ENCODE data around the gene EML4.
A peak's percentile ranks its signal among the peaks of the same experiment; 100 is the strongest.
"Not testable (repeated sequence)": the region's sequence is repeated elsewhere in the genome, so short reads cannot be mapped to it uniquely, and the experiment has no call there.

EML4 gene, protein sequence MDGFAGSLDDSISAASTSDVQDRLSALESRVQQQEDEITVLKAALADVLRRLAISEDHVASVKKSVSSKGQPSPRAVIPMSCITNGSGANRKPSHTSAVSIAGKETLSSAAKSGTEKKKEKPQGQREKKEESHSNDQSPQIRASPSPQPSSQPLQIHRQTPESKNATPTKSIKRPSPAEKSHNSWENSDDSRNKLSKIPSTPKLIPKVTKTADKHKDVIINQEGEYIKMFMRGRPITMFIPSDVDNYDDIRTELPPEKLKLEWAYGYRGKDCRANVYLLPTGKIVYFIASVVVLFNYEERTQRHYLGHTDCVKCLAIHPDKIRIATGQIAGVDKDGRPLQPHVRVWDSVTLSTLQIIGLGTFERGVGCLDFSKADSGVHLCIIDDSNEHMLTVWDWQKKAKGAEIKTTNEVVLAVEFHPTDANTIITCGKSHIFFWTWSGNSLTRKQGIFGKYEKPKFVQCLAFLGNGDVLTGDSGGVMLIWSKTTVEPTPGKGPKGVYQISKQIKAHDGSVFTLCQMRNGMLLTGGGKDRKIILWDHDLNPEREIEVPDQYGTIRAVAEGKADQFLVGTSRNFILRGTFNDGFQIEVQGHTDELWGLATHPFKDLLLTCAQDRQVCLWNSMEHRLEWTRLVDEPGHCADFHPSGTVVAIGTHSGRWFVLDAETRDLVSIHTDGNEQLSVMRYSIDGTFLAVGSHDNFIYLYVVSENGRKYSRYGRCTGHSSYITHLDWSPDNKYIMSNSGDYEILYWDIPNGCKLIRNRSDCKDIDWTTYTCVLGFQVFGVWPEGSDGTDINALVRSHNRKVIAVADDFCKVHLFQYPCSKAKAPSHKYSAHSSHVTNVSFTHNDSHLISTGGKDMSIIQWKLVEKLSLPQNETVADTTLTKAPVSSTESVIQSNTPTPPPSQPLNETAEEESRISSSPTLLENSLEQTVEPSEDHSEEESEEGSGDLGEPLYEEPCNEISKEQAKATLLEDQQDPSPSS

DNA sequence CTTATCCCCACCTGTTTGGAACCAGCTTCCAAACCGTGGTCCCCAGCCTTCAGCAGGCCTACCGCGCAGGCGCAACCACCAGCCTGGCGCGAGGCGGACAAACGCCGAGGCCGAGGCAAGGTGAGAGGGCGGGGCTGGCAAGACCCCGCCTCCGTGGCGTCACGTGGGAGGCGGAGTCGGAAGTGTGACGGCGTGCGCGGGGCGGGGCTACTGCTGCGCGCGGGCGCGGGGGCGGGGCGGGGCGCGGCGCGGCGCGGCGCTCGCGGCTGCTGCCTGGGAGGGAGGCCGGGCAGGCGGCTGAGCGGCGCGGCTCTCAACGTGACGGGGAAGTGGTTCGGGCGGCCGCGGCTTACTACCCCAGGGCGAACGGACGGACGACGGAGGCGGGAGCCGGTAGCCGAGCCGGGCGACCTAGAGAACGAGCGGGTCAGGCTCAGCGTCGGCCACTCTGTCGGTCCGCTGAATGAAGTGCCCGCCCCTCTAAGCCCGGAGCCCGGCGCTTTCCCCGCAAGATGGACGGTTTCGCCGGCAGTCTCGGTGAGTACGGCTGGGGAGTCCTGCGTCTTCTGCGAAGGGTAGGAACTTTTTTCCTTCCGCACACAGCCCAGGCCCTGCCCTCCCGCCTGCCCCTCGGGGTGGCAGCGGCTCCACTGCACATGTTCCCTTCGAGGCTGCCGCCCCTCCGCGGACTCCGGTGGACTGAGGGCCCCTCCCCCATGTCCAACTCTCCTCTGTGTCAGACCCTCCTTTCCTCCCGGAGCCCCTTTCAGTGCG lies at the start of gene EML4:
Gene EML4, plus strand, starts transcription at position 254 of the 774 bp plus-strand sequence. Its CDS starts 259 bp downstream, at position 513.
- DNase-seq (ENCODE audit: low read depth), result peak; percentile 86

DNA sequence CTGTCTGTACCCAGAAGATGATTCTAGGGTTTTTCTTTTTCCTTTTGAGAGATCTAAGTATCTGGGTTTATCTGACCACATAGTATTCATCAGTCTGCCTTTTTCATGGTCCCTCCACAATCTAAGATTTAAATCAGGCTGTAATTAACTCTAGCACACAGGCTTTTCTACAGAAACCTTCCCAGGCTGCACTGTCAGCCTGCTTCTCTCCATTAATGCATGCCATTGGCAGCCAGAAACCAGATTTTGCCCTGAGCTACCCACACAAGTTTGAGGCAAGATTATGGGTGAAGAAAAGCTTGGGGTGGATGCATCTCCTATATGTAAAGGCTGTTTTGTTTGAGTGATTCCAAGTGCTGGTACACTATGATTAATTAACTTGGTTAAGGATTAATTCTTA lies 45.7 kb upstream of the EML4 start:
- no peak for DNase-seq (ENCODE audit: low read depth)

DNA sequence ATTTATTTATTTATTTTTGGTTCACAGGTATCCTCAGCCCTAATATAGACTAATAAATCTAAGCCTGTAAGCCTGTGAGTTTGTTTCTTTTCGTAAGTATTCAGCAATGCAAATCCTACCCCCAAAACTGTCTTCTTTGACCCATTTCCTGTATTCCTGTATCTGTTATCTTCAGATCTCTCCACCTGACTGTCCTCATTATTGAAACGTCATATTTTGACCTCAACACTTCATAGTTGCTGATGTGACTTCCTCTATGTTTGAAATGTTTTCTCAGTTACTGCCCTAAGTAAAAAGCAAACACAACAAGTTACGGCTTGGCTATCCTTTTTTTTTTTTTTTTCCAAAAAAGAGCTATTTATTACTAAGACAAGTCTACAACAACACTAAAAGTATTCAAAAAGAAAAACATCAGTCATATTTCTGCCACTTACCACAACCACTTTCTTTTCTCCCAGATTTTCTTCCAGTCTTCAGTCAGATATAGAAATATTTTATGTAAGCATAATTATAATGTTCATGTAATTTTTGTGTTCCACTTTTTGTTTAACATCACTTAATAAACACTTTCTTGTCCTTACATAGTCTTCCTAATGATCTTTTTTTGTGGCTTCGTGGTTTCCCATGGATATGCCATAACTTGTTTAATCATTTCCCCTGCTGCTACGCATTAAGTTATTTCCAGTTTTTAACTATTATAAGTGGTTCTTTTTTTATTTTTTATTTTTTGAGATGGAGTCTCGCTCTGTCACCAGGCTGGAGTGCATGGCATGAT lies 45.0 kb upstream of the EML4 start:
- DNase-seq (ENCODE audit: low read depth), result no peak

DNA sequence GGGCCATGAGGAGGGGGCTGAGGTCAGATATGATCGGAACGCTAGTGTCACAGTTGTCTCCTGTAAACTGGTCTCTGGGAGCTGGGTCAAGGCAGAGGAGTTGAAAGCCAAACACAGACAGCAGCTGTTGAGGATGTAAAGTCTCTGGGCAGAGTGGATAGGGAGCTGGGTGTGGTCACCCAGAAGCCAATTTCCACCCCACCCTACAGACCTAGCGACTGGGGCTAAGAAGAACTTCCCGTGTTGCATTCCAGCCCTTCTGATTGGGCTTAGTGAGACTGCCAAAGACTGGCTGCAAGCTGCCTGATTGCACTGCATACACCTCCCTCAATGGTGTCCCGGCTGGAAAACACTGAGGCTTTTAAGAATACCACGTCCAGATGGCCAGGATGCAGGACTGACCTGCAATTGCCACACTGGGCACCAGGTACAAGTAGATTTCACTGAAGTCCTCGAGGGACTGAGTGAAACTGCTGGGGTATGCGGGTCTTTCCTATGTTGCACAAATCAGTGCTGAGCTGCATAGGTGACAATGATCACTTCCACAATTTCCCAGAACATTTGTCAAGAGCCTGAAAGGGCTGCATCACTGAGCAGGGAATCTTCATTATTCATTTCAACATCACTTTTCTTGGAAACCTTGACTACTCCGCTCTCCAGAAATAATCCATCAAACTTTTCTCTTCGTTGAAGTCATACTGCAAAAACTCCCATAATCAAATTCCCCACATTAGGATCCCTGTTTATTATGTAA lies 43.1 kb upstream of the EML4 start:
- DNase-seq (ENCODE audit: low read depth), result no peak

DNA sequence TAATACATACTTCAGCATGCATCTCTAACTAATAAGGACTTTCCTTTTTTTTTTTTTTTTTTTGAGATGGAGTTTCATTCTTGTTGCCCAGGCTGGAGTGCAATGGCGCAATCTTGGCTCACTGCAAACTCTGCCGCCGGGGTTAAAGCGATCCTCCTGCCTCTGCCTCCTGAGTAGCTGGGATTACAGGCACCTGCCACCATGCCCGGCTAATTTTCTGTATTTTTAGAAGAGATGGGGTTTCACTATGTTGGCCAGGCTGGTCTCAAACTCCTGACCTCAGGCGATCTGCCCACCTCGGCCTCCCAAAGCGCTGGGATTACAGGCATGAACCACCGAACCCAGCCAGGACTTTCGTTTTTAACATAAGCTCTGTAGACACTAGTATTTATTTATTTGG lies 42.3 kb upstream of the EML4 start:
- DNase-seq (ENCODE audit: low read depth), result not testable (repeated sequence)

DNA sequence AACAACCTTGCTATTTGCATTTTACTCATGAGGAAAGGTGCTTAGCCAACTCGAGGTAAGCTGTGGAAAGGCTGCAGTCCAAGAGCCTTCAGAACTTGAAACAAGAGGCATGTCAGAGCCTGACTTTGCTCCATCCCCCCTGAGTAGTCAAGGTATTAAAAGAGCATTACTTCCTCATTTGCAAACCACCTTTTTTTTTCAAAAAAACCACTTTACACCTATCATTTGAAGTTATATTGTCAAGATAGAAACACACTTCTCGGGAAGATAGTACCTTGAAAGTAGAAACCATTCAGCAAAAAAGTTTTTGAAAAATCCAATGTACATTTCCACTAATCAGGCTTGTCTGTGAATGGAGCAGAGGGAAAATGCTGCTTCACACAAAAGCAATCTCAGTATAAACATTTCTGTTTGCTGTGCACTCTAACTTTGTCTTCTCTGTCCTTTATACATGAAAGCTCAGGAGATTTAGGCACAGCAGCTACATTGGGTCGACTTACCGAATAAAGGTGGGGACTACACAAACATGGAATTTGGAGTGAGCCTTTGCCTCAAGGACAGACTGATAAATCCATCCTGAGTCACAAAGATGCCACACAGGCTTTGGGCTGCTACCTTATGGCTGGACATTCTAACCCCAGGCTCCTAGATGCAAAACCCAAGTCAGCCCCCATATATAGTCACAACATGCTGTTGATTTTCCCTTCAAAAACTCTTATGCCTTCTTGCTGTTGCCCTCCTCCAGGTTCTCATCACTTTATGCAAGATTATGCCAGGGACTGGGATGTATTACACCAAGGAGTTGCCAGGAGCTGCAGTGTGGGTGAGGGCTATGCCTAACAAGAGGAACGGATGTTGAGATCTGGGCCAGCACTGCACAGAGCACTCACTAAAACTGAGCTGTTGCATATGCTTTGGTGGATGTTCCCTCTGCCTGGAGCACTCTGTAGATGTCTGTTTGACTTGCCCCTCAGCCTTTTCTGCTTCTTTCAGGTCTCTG lies 41.4 kb upstream of the EML4 start:
- no peak for DNase-seq (ENCODE audit: low read depth)

DNA sequence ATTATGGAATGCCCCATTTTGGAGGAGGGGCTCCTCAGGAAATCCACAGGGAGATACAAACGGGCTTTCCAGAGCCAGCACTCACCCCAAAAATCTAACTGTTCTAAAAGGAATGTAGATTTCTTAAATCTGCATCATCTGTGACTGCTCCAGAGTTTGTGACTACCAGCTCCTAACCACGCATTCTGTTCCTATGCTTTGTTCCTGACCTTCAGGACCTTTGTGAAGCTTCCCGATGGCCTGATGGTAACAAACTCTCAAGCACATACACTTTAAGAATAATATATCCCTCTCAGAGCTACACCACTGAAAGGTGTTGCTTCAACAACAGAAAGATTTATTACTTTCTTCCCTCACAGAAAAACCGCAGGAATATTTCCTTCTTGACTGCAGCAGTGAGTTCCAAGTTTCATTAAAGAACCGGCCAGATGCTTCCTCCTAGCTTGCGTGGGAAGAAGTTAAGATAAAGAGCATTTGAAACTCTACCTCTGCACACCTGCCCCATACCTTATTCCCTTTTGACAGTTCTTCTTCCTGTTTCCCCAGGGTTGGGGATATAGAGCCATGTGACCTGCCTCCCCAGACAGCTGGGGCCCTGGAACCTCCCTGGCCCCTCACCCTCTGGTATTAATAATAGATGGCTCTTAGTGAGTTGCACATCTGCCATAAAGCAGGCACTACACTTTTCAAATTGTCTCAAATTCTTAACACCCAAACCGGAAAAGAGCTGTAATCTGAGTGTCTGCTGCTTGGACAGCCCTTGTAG lies 40.2 kb upstream of the EML4 start:
- no peak for DNase-seq (ENCODE audit: low read depth)

DNA sequence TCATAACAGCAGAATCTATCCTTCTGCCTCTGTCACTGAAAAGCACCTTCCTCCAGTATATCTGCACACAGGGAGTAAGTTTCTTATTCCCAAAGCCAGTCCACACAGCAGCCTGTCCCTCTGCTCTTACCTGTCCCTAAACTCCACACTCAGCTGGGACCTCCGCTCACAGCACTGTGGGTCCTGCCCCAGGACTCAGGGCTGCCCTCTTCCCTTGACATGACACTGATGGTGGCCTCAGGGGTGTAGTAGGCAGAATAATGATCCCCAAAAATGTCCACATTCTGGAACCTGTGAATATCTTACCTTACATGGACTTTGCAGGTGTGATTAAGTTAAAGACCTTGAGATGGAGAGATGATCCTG lies 39.7 kb upstream of the EML4 start:
- DNase-seq (ENCODE audit: low read depth), result no peak

DNA sequence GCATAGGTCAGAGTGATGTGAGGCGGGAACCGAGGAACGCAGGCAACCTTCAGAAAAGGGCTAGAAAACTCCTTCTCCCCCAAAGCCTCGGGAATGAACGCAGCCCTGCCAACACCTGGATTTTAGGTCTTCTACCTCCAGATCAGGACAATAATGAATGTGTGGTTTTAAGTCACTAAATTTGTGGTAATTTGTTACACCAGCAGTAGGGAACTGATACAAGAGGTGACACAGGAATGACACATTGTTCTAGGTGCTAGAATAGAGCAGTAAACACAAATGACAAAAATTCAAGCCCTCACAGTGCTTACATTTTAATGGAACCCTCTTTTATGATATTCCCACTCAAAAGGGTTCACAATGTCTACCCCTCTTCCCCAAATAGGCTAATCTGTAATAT lies 39.2 kb upstream of the EML4 start:
- no peak for DNase-seq (ENCODE audit: low read depth)

DNA sequence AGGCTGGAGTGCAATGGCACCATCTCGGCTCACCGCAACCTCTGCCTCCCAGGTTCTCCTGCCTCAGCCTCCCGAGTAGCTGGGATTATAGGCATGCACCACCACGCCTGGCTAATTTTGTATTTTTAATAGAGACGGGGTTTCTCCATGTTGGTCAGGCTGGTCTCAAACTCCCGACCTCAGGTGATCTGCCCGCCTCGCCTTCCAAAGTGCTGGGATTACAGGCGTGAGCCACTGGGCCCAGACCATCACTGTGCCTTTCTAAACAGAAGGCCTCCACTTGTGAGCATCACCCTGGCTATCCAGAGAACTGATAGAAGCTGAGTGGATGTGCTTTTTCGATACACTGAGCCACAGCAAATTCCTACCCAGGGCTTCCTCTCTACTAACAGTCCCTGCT lies 38.3 kb upstream of the EML4 start:
- not testable (repeated sequence) for DNase-seq (ENCODE audit: low read depth)

DNA sequence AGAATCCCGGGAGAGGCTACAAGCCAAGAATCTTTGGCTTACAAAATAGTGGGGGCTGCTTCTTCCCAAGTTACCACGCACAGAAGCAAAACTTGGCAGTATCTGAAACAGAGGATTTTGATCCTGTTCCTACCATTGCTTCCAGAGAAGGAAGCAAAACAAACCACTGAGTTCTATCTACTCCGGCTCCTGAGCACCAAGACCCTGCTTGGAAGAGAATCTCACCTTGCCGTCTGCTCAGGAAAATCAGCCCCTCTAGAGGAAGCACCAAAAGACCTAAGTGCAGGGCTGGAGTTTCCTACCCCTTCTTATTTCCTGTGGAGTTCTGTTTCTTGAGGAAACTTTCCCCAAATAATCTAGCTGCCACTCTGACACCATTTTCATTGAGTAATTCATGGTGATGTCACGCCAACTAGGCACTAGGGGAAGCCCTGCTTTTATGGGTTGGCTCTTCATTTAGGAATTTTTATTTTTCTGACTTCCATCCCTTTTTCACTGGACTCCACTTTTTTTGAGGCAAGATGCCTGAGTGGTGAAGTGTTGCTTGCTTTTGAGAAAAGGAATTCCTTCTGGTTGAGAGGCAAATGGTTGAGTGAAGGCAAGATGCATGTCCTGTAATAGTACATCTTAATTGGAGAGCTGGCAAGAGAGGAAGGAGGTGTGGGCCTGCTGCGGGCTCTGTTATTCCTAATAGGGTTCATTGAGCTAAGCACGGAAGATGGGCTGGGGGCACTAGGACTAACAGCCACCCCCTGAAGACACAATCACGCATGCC lies 36.8 kb upstream of the EML4 start:
- DNase-seq (ENCODE audit: low read depth), result no peak

DNA sequence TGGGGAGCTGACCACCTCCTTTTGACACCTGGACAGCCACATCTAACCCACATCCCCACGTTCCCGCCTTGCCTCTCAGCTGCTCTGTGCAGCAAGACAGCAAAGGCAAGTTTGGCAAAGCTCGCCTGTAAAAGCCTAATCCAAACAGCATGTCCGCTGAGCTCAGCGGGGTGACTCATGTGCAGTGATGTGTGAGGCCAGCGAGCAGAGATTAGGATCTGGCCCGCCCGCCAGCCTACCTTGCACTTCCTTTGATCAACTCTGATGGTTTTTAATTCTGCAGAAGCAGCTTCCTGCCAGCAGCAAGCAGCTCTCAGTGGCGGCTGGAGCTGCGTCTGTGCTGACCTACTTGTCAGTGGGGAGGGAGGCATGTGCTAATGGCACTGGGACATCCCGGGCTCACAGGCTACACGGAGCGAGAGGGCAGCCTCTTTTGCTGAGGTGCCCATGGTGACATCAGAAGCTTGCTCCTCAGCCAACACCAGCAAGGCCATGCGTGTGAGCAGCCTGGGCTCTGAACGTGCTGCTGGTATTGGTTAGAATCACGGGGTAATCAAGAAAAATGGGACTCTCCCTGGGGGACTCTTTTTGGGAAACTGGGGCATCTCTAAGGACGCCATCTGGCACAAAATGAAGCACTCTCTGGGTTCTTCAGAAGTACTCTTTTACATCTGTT lies 36.0 kb upstream of the EML4 start:
- peak; percentile 85 for DNase-seq (ENCODE audit: low read depth)

DNA sequence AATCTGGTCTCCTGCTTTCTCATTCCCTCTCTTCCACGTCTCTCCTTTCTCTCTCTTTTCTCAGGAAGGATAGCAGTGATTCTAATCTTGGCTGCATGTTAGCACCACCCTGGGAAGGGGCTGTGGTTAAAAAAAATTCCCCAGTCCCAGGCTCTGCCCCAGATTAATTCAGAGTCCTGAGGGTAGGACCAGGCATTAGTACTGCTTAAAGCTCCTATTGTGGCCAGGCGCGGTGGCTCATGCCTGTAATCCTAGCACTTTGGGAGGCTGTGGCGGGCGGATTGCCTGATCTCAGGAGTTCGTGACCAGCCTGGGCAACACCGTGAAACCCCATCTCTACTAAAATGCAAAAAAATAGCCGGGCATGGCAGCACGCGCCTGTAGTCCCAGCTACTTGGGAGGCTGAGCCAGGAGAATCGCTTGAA lies 35.4 kb upstream of the EML4 start:
- no peak for DNase-seq (ENCODE audit: low read depth)

DNA sequence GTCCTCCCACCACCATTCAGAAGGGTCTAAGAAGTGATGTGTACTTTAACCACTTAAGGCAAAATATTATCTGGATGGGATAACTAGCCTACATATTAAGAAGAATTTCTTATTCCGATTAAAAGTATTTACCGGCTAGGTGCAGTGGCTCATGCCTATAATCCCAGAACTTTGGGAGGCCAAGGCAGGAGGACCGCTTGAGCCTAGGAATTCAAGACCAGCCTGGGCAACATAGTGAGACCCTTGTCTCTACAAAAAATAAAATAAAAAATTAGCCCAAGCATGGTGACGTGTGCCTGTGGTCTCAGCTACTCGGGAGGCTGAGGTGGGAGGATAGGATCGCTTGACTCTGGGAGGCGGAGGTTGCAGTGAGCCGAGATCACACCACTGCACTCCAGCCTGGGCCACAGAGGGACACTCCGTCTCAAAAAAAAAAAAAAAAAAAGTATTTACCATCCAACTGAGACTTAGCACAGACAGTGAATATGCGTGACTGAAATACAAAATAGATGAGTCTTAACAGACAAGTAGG lies 34.7 kb upstream of the EML4 start:
- not testable (repeated sequence) for DNase-seq (ENCODE audit: low read depth)

DNA sequence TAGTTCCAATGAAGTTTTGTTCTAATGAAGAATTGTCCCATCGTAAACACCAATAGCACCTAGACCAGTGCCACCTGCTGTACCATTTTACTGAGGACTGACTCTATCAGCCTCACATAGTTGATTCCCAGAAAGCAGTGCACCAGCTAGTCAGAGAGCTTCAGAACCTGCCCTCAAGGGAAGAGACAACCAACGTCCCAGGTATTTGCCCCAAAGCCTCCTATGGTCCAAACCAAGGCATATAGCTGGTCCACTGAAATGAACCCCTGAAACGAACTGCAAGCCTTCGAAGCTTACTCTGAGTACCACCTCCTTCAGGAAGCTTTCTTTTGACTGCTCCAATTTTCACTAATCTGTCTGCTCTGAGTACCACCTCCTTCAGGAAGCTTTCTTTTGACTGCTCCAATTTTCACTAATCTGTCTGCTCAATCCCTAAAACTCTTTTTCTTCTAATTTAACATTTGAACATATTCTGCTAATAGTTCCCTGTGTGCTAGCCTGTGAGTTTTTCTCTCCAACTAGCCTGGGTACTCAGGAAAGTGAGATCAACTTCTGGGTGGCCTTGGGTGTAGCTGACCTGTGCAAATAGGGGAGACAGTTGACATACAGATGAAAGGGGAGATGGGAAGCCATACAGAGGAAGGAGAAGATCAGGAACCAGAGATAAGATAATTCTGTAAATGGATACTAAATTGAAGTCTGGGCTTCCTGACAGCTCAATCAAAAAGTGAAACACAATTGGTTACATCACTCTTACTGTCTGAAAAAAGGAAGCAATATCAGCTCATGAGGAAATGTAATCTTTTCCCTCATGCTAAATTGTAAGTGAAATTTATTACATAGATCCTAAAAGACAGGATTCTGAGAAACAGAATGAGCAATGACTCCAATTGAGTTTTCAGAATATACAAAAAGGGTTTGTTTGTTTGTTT lies 33.5 kb upstream of the EML4 start:
- DNase-seq (ENCODE audit: low read depth), result no peak

DNA sequence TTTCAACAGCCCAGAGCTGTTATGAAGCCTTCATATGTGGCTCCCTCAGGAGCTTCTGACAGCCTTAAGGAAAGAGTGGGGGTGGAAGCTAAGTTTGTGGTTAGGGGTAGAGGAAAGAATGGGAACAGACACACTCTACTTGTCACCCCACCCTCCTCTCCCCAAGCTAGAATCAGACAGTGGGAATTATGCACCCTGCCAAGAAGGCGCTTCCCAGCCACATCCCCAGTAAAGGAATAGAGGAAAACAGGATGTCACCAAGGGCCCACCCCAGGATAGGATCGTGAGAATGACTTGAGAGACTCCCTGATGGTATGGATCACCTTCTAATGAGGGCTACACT lies 32.4 kb upstream of the EML4 start:
- no peak for DNase-seq (ENCODE audit: low read depth)

Data from activated T-helper 1 cell treated with Interleukin-2 at 50 U/mL for 16 hours (primary cell).